Epithelial cell of esophagus (primary cell): ENCODE measurements around the gene BCAM.

ENCODE experiments used
- DNase-seq: peaks from one replicate; pipeline ENCODE4 v3.0.0; 2010; ENCODE audit warnings: low read depth
- H3K4me3 ChIP-seq: 2 replicates; pipeline ENCODE4 v1.5.1; 2011; ENCODE audit warnings: mild to moderate bottlenecking, low read length, control low read depth
- TF ChIP-seq, protein P1 (sequence below): IDR thresholded peaks from 2 replicates; pipeline ENCODE4 v1.5.1; 2011; ENCODE audit warnings: low read depth, mild to moderate bottlenecking, low read length, control low read depth, inconsistent platforms; ENCODE audit not compliant: insufficient read depth; ENCODE audit errors: missing control alignments

Gene BCAM

GRCh38 chr19:44867578-44867977, 58.7 kb downstream of the BCAM start:
- H3K4me3 ChIP-seq = no peak overlapping the region
- TF ChIP-seq, protein P1, sequence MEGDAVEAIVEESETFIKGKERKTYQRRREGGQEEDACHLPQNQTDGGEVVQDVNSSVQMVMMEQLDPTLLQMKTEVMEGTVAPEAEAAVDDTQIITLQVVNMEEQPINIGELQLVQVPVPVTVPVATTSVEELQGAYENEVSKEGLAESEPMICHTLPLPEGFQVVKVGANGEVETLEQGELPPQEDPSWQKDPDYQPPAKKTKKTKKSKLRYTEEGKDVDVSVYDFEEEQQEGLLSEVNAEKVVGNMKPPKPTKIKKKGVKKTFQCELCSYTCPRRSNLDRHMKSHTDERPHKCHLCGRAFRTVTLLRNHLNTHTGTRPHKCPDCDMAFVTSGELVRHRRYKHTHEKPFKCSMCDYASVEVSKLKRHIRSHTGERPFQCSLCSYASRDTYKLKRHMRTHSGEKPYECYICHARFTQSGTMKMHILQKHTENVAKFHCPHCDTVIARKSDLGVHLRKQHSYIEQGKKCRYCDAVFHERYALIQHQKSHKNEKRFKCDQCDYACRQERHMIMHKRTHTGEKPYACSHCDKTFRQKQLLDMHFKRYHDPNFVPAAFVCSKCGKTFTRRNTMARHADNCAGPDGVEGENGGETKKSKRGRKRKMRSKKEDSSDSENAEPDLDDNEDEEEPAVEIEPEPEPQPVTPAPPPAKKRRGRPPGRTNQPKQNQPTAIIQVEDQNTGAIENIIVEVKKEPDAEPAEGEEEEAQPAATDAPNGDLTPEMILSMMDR = no peak
- DNase-seq = no peak

DNA sequence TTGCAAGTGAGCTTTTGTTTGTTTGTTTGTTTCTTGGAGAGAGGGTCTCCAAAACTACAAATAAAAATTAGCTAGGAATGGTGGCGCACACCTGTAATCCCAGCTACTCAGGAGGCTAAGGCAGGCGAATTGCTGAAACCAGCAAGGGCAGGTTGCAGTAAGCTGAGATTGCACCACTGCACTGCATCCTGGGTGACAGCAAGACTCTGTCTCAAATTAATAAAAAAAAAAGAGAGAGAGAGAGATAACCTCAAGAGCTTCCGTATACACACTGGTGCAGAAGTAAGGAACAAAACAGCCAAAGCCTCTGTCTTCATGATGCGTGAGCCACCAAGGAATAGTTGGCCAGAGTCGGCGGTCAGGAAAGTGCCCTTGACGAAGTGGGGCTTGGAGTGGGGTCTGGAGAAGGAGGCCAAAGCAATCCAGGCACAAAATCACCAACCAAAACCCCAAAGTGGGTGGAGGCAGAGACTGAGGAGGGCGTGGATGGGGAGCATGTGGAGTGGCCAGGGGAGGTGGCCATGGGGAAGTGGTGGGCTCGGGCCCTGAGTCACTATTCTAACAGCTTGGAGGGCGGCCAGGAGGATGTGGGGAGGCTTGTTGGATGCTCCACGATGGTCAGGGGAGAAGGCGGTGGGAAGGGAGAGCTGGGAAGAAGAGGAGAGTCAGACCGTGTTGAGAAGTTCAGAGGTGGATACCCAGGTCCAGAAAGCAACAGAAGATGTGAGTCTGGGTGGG, 61.0 kb downstream of the BCAM start:
- TF ChIP-seq, protein P1 = no peak
- H3K4me3 ChIP-seq = no peak overlapping the region
- no peak for DNase-seq
